NCI-H446 treated with DMSO at 0.1 percent for 48 hours (cell line): ENCODE measurements around the gene GRIN2D.
A peak's percentile ranks its signal among the peaks of the same experiment; 100 is the strongest.
"Not testable (repeated sequence)": the region's sequence is repeated elsewhere in the genome, so short reads cannot be mapped to it uniquely, and the experiment has no call there.

Experiments used
- DNase-seq: peaks from one replicate; lab custom pipeline; 2025; lab: John Stamatoyannopoulos, UW

The GRIN2D gene

GRCh38 chr19:48371771-48372170 lies 21.7 kb upstream of the GRIN2D start:
- DNase-seq, result not testable (repeated sequence)

GRCh38 chr19:48372904-48373303 lies 20.6 kb upstream of the GRIN2D start:
- DNase-seq, result peak; percentile 65

- no peak for DNase-seq
Measured at GRCh38 chr19:48373567-48373966, 19.9 kb upstream of the GRIN2D start.

GRCh38 chr19:48378194-48378570 lies 15.3 kb upstream of the GRIN2D start:
- no peak for DNase-seq

GRCh38 chr19:48379058-48379457 lies 14.4 kb upstream of the GRIN2D start:
- DNase-seq, result no peak

- no peak for DNase-seq
Measured at GRCh38 chr19:48381178-48381950, 12.1 kb upstream of the GRIN2D start.

GRCh38 chr19:48382286-48382685 lies 11.2 kb upstream of the GRIN2D start:
- DNase-seq, result no peak

GRCh38 chr19:48385461-48386087 lies 7.9 kb upstream of the GRIN2D start:
- DNase-seq, result no peak

- no peak for DNase-seq
Measured at GRCh38 chr19:48386981-48387380, 6.5 kb upstream of the GRIN2D start.

GRCh38 chr19:48390188-48391099 lies 3.0 kb upstream of the GRIN2D start:
- DNase-seq, result no peak

GRCh38 chr19:48391100-48392005 lies 2.1 kb upstream of the GRIN2D start, which contains the start of gene KDELR1:
KDELR1 (minus strand) TSS chr19:48391551; CDS start chr19:48391358, 193 bp downstream.
- peak; percentile 31 for DNase-seq

- not testable (repeated sequence) for DNase-seq
Measured at GRCh38 chr19:48392006-48392344, 1.5 kb upstream of the GRIN2D start.

- DNase-seq, result no peak
Measured at GRCh38 chr19:48392860-48393558, 459 bp upstream of the GRIN2D start.

GRCh38 chr19:48394331-48395169 lies 1.1 kb downstream of the GRIN2D start:
- DNase-seq, result no peak

- no peak for DNase-seq
Measured at GRCh38 chr19:48395170-48395455, 1.6 kb downstream of the GRIN2D start.

GRCh38 chr19:48395499-48395898 lies 2.0 kb downstream of the GRIN2D start:
- no peak for DNase-seq

GRCh38 chr19:48396016-48396823 lies 2.8 kb downstream of the GRIN2D start:
- DNase-seq, result no peak

GRCh38 chr19:48396824-48397176 lies 3.3 kb downstream of the GRIN2D start:
- DNase-seq, result no peak
